ENCODE results near the gene EPS8L1.
"Not testable (repeated sequence)": the region's sequence is repeated elsewhere in the genome, so short reads cannot be mapped to it uniquely, and the experiment has no call there.

Gene EPS8L1

DNA sequence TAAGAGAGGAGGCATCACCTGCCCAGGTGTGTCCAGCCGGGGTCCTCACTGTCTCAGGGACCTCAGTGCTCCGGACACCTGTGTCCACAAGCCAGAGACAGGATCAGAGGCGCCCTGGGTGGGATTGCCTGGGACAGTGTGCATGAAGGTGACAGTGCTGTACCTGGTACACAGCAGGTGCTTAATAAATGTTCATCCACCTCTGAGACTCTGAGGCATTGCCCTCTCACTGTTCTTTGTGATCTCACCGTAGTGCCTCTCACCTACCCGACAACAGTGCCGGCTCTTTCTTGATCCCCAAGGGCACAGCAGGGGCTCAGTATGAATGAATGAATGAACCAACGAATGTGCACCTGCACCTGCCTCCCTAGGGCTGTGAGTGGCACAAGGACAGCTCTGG is 21.9 kb upstream of the EPS8L1 start:
- no peak for DNase-seq

DNA sequence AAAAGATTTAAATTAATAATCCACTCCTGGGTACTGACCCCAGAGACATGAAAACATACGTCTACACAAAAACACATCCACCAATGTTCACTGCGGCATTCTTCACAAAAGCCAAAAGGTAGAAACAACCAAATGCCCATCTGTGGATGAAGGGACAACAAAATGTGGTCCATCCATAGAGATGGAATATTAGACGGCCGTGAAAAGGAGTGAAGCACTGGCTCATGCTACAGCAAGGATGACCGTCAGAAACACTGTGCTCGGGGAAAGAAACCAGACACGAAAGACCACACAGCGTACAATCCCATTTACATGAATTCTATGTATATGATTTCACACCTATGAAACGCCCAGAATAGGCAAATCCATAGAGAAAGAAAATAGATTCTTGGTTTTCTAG is 18.8 kb upstream of the EPS8L1 start:
- no peak for DNase-seq

DNA sequence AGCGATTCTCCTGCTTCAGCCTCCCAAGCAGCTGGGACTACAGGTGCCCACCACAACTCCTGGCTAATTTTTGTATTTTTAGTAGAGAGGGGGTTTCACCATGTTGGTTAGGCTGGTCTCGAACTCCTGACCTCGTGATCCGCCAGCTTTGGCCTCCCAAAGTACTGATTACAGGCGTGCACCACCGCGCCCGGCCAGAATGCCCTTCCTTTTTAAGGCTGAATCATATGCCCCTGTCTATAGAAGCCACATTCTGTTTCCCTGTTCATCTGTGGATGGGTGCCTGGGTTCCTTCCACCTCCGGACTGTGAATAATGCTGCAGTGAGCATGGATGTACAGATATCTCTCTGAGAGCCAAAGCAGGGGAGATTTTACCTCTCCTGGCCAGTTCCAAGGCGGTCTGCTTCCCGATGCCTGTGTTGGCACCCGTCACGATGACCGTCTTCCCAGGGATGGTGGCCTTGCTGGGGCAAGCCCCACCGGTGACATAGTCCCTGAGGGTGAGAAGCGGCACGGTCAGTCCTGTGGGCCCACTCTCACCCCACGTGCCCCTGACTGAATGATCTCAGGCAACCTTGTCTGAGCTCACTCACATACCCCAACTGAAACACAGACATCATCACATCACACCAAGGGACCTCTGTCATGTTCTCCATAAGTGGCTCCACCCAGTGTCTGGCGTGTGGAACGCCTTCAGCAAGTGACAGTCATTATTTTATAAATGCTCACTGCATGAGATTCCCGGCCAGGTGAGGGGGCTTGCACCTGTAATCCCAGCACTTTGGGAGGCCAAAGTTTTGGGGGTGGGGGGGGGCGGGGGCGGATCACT is 16.7 kb upstream of the EPS8L1 start:
- DNase-seq, result peak; percentile 28

DNA sequence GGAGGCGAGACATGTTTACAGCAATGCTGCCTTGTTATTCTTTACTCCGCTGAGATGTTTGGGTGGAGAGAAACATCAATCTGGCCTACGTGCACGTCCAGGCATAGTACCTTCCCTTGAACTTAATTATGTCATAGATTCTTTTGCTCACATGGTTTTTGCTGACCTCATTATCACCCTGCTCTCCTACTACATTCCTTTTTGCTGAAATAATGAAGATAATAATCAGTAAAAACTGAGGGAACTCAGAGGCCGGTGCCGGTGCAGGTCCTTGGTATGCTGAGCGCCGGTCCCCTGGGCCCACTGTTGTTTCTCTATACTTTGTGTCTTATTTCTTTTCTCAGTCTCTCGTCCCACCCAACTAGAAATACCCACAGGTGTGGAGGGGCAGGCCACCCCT is 15.4 kb upstream of the EPS8L1 start:
- DNase-seq, result not testable (repeated sequence)

DNA sequence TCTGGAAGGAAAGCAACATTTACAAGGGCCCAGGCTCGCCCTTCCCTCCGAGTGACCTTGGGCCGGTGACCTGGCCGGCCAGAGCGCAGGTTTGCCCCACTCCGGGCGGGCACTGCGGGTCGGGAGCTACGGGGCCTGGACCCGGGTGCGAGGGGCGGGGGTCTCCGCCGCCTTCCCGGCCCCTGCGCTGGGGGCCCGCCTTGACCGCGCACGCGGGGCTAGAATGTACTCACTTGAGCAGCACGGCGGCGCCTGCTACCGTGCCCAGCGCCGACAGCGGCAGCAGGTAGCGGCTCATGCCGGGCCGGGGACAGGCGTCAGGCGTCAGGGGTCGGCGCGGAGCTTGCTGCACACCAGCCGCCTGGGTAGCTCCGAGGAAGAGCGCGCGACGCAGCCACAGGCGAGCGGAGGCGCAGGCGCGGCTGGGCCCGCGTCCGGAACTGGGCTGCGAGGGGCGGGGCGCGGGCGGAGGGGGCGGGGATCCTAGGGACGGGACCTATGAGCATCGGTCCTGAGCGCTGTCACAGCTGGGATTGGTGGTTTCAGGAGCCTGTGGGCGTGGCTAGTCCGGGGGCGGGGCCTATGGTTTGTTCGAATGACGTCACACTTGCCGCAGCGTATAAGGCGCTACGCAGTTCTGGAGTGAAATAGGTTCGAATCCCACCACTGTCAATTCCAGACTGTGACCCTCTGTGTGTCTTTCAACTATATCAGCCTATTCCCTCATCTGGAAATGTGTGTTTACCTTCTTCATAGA is 12.8 kb upstream of the EPS8L1 start, which contains the start of gene RDH13:
Gene RDH13, minus strand, starts transcription at position 414 of the 757 bp plus-strand sequence. Its CDS starts 116 bp downstream, at position 298.
- DNase-seq, result peak; percentile 95

DNA sequence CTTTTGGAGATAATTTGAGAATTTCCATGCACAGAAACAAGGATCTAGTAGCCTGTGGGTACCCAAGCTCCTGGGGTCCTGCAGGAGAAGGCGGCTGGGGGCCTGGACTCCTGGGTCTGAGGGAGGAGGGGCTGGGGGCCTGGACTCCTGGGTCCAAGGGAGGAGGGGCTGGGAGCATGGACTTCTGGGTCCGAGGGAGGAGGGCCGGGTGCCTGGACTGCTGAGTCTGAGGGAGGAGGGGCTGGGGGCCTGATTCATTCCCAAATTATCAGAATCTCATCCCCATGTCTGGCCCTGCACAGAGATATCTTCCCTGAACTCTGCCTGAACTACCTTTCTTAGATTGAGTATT is 12.2 kb upstream of the EPS8L1 start:
- no peak for DNase-seq

DNA sequence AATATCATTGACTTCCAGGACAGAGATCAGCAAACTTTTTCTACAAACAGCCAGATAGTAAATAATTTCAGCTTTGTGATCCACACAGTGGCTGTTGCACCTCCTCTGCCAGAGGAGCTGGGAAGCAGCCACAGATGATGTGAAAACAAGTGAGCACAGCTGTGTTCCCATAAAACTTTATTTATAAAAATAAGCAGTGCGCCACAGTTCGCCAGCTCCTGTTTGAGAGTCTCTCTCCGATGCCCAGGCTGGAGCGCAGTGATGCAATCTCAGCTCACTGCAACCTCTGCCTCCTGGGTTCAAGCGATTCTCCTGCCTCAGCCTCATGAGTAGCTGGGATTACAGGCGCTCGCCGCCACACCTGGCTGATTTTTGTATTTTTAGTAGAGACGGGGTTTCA is 10.2 kb upstream of the EPS8L1 start:
- DNase-seq, result not testable (repeated sequence)

DNA sequence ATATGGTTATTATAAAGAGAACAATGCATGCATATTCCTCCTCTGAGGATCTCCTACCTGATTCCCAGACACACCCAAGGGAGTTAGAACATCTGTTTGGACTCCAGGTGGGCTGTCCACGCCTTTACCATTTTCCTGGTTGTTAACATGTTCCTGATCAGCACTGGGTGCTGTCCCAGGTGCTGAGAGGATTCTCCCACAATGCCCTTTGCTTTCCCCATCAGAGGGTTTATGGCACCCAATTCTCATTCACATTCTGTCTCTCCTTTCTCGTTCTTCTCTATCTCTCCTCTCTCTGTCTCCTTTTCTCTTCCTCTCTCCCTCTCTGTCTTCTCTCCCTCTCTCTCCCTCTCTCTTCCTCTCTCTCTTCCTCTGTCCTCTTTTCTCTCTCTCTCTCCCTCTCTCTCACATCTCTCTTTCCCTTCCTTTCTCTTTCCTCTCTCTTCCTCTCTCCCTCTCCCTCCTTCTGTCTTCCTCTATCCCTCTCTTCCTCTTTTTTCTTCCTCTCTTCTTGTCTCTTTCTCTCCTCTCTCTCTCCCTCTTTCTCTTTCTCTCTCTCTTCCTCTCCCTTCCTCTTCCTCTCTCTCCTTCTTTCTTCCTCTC is 9.5 kb upstream of the EPS8L1 start:
- no peak for DNase-seq

DNA sequence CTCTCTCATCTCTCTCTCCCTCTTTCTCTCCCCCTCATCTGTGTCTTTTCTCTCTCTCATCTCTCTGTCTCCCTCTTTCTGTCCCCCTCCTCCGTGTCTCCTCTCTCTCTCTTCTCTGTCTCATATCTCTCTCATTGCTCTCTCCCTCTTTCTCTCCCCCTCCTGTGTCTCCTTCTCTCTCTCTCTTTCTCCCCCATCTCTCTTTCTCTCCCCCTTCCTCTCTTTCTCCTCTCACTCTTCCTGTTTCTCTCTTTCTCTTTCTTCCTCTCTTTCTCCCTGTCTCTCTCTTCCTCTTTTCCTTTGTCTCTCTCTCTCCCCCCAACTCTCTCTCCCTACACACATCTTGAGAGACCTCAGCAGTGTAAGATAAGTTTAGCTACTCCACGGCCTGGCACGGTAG is 7.8 kb upstream of the EPS8L1 start:
- no peak for DNase-seq

DNA sequence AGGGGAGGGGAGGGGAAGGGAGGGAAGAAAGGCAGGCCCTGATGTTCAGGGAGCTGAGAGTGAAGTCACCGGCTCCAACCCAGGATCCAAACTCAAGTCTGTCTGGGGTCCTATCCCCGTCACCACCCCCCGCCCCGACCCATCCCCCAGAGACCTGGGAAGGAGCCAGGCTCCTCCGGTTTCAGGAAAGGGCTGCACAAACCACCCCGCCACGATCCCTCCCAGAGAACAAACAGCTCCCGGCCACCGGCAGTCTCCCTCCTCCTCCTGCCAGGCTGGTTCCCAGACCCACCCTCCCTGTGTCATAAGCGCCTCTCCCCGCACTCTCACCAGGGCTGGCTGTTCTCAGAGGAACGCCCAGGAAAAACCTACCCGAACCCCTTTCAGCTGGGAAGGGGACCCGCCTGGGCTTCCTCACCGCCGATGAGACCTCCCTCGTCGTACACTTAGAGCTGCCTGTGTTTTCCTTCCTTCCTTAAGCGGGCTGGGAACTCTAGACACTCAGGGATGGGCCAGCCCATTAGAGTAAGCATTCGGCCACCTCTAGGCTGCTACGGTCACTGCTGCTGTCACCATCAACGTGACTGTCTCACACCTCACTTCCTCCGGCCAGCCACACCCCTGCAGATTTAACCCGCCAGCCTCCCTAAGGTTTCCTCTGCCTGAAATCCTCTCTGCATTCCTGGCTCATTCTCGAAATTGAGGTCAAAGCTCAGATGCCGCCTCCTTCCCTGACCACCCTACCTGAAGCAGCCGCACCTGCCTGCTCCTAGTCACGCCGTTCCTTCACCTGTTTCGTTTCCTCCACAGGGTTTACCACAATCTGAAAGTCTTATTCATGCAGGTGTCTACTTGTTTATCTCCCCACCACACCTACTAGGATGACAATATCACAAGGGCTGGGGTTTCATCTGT is 6.5 kb upstream of the EPS8L1 start:
- DNase-seq, result no peak

DNA sequence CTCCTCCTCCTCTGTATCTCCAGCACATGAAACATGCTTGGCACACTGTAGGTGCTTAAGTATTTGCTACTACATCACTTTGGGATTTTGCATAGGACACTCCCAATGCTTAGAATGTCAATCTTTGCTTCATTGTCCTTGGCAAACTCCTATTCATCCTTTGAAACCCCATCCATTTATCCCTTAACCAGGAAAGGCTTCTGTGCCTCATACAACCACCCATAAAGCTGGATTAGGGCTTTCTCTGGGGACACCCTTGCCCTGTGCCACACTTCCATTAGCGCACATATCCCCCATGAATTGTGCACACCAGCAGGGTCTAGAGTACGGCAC is 5.8 kb upstream of the EPS8L1 start:
- no peak for DNase-seq

DNA sequence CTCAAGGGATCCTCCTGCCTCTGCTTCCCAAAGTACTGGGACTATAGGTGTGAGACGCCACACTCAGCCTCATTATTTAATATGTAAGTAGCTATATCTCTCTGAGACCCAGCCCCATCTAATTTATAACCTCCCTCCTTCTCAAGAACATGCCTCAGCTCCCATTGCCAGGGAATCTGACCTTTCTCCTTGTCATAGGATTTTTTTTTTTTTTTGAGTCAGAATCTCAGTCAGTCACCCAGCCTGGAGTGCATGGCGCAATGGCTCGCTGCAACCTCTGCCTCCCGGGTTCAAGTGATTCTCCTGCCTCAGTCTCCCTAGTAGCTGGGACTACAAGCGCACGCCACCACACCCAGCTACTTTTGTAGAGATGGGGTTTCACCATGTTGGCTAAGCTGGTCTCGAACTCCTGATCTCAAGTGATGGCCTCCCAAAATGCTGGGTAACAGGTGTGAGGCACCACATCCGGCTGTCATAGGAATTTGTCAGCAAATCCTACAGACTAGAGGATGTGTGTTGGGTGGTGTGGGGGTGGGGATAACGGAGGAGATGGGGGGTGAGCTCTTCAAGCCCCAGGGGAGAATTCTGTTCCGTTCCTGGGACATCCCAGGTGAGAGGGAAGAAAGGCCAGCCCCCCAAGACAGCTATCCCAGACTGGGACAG is 5.1 kb upstream of the EPS8L1 start:
- no peak for DNase-seq

DNA sequence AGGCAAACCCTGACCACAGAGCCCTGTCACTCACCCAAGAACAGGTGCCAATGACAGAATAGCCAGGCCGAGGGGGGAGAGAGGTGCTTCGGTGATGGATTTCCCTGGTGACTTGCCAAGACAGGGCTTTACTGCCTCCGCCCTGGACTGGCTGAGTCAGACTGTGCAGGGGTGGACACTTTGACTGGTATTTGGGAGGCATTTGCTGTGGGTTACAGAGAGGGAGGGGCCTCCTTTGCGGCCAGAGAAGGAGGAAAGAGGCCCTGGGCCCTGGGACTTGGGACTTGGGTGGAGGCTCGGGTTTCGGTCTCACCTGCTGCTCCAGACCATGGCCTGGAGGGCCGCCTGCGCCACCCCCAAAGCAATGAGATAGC is 4.6 kb upstream of the EPS8L1 start:
- peak; percentile 16 for DNase-seq

DNA sequence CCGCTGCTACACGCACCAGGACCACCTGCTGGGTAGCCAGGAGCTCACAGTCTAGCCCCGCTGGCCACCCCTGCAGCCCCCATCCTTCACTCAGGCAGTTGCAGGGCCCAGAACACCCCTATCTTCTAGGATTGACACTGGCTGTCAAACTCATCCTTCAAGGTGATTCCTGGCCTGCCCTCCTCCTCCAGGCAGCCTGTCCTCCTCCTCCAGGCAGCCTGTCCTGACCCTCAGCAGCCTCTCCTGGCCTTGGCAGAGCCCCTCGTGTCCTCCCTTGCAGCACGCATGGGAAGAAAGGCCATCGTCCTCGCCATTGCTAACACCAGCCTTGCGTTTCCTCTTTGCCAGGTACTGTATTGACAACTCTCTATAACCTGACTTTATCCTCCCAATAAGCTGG is 3.8 kb upstream of the EPS8L1 start:
- DNase-seq, result no peak

DNA sequence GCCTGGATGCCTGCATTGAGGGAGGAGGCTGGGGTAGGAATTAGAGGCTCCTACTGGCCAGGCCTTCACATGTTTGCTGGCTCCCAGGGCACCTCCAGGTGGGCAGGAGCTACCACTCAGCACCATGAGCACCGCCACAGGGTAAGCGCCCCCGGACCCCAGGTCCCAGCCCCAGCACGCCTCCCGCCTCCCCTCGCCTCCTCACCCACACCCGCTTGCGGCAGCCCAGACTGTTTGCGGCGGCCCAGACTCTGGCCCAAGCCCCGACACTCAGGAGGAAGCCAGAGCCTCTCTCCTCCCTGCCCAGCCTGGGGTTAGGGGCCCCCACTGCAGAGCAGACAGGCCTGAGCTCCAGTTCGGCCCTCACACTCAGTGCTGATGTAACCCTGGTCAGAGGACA is 652 bp downstream of the EPS8L1 start:
- no peak for DNase-seq

DNA sequence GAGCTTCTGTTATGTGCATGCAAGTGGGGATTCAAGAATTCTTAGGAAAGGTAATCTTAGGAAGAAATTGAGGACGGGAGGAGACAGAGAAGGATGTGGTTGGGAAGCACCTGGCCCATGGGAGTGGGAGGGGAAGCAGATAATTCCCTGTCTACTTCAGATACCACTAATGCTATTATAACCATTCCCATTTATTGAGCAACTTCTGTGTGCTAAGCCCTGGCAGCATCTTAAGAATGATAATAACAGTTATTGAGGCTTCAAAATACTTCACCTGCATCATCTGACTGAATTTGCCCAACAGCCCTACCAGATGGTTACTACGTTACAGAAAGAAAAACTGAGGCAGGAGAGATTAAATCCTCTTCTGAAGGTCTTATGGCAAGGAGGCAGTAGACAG is 1.4 kb downstream of the EPS8L1 start:
- no peak for DNase-seq

DNA sequence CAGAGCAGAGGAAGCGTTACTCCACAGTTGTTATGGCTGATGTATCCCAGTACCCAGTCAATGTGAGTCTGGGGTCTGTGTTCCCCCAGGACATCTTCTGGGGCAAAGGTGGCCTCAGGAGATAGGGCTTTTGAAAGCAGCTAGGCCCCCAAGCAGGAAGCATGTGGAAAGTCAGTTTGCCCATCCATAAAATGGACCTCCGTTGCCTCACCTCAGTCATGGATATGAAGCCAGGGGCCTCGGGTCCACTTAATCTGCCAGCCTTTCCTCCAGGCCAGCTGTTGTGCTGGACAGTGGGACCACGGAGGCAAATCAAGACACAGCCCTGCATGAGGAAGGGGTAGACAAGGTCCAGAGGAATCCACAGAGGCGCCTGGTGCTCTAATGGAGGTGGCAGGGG is 3.3 kb downstream of the EPS8L1 start:
- no peak for DNase-seq

DNA sequence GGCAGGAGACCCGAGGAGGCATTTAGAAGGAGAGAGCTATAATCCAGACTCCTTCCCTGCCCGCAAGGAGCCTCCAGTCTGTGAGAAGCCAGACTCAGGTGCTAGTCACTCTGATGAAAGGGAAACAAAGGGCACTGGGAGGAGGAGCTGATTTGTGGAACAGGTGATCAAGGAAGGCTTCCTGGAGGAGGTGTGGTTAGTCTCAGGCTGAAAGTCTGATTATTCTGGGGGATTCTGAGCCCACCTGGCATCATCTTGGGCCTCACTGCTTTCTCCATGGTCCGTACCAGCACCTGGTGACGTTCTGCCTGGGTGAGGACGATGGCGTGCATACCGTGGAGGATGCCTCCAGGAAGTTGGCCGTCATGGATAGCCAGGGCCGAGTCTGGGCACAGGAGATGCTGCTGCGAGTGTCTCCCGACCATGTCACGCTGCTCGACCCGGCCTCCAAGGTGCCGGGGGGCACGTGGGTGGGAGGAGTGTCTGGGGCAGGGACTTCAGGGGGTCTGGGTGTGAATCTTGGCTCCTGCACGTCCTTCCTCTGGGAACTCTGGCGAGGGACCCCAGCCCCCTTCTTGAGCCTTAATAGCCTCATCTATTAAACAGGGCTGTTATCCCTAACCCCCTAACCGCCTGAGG is 3.9 kb downstream of the EPS8L1 start:
- no peak for DNase-seq

DNA sequence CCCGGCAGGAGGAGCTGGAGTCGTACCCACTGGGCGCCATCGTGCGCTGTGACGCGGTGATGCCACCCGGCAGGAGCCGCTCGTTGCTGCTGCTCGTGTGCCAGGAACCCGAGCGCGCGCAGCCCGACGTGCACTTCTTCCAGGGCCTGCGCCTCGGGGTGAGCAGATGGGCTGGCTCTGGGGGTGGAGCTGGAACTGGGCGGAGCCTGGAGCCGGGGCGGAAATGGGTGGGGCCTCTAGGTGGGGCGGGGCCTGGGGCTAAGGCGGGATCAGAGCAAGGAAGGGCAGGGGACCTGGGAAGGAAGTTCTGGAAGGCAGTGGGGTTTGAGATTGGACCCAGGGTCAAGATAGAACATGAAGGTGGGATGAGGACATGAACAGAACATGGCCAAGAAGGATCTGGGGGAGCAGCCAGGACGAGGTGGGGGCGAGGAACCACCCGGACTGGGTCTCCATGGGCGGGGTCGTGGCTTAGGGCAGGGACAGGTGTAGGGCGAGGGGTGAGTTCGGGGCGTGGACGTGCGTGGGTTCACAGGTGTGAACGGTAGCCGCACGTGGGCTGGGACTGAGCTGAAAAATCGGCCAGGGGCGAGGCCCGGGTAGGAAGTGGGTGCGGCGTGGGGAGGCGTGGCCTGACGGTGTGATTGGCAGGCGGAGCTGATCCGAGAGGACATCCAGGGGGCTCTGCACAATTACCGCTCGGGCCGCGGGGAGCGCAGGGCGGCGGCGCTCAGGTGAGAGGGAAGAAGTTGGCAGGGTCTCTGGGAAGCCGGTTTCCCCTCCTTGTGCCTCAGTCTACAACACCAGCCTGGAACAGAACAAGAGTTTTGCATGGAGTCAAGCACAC is 4.7 kb downstream of the EPS8L1 start:
- DNase-seq, result no peak

DNA sequence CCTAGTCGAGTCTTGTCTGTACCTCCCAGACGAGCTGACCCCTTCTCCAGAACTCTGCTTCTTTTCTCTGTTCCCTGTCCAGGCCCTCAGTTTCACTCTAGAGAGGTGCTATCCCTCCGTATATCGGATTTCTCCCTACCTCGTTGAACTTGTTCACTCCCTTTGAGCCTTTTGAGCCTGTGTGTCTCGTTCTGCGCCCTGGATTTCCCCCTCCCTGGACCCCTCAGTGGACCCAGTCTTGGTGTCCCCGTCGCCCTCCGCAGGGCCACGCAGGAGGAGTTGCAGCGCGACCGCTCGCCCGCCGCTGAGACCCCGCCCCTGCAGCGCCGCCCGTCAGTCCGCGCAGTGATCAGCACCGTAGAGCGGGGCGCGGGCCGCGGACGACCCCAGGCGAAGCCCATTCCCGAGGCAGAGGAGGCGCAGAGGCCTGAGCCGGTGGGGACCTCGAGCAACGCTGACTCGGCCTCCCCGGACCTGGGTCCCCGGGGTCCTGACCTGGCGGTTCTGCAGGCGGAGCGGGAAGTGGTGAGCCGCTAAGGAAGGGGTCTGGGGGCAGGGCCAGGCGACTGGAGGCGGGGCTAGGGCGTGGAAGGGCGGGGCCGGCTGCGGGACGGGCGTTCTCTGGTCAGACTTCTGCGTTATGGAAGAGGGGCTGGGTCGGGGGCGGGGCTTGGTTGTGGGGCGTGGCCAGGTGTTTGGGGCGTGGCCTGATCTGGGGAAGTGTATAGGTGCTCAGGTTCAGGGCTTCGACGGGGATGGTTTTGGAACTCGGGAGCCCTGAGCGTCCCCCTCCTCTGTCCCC is 5.5 kb downstream of the EPS8L1 start:
- peak; percentile 90 for DNase-seq

DNA sequence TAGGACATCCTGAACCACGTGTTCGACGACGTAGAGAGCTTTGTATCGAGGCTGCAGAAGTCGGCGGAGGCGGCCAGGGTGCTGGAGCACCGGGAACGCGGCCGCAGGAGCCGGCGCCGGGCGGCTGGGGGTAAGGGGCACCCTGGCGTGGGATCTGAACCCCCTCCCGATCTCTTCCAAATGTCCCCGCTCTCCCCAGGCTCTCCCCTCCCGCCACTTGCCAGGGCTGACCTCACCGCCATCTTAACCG is 6.0 kb downstream of the EPS8L1 start:
- DNase-seq, result no peak

Data from GDM1 (cell line).